Lung (tissue), 12 donors: Measurements from ENCODE around the gene SEPHS1. TPM values are rescaled to one million over a fixed set of nuclear protein-coding genes. Genes with fewer than 3 reads are reported as not detected.

ENCODE experiments used
- ATAC-seq: fragments of 200-7000 bp; cut with Tn5 transposase; one replicate; pipeline ENCODE4 v1.9.1; 2020; ENCODE audit warnings: moderate number of reproducible peaks; ENCODE audit not compliant: insufficient read depth, low FRiP score
- DNase-seq, 3 donors: peaks; one replicate each; pipeline ENCODE4 v3.0.0-alpha.2; 2013 to 2017
- H3K27ac ChIP-seq, 2 donors: one replicate each; pipeline ENCODE4 v1.5.1; 2013; ENCODE audit warnings: mild to moderate bottlenecking in 2 of 2, moderate library complexity in 2 of 2, control low read depth in 1 of 2, inconsistent platforms in 1 of 2, low read depth in 1 of 2, low read length in 1 of 2
- H3K27me3 ChIP-seq, 3 donors: one replicate each; pipeline ENCODE4 v1.5.1; 2013; ENCODE audit warnings: low read length in 2 of 3; ENCODE audit not compliant: control insufficient read depth in 3 of 3, insufficient read depth in 3 of 3
- H3K36me3 ChIP-seq, 4 donors: one replicate each; pipeline ENCODE4 v1.5.1; 2013; ENCODE audit warnings: low read length in 4 of 4, mild to moderate bottlenecking in 1 of 4, moderate library complexity in 1 of 4; ENCODE audit not compliant: control insufficient read depth in 4 of 4, insufficient read depth in 4 of 4
- H3K4me1 ChIP-seq, 5 donors: one replicate each; pipeline ENCODE4 v1.5.1; 2013; ENCODE audit warnings: low read length in 5 of 5, mild to moderate bottlenecking in 2 of 5, moderate library complexity in 1 of 5; ENCODE audit not compliant: control insufficient read depth in 5 of 5, insufficient read depth in 5 of 5
- H3K4me3 ChIP-seq: one replicate; pipeline ENCODE4 v1.5.1; 2013; ENCODE audit warnings: mild to moderate bottlenecking, control low read depth, moderate library complexity
- H3K9ac ChIP-seq, 2 donors: one replicate each; pipeline ENCODE4 v1.5.1; 2013; ENCODE audit warnings: low read length in 2 of 2, control low read depth in 1 of 2; ENCODE audit not compliant: insufficient read depth in 1 of 2
- H3K9me3 ChIP-seq, 4 donors: one replicate each; pipeline ENCODE4 v1.5.1; 2013; ENCODE audit warnings: low read length in 3 of 4, mild to moderate bottlenecking in 1 of 4, moderate library complexity in 1 of 4; ENCODE audit not compliant: control insufficient read depth in 4 of 4, insufficient read depth in 3 of 4
- CTCF ChIP-seq: IDR thresholded peaks from 2 replicates; pipeline ENCODE4 v1.5.1; 2012; ENCODE audit warnings: mild to moderate bottlenecking; ENCODE audit errors: control extremely low read depth, extremely low read depth
- WGBS, 2 donors: extraction: QIAGEN DNeasy Blood & Tissue Kit; methylation state at CpG; one replicate each; pipeline ENCODE4 v1.1.7; 2013; 5-methylcytosine and 5-hydroxymethylcytosine counted together
- polyA plus RNA-seq, 2 donors: library from polyadenylated mRNA; stranded (reverse); fragments of 200-250 nt; gene quantifications; one replicate each; pipeline ENCODE4 v1.2.1, GENCODE V29; 2013
- total RNA-seq, 2 donors: library from RNA; depleted of rRNA in 1 of 2; stranded (reverse); fragments of >200 nt in 1 of 2; gene quantifications; one replicate each; pipeline ENCODE4 v1.2.1, GENCODE V29; 2014 to 2021
- donor health status: control.
- donor health status: control.
- donor health status: Bipolar disorder and iron deficiency.
- donor health status: healthy.
- donor health status: DM: yes; HTN: yes; CAD: no.

Gene SEPHS1
- total and polyA plus RNA-seq, 4 donors: 19.5 to 47.3 (median 35.4) TPM

- ATAC-seq: no peak
- DNase-seq: peak; percentile 19 to 75 (median 67)
- Histone ChIP-seq H3K27me3 (no peaks in the 10 kb centered on the region), H3K9ac (peak overlapping the region in 1 of 2 donors; percentile 30), H3K9me3 (no peaks in the 10 kb centered on the region), H3K4me1 (peaks cover 0 to 39% (median 11%) of the 10 kb centered on the region in 5 donors), H3K27ac (no peak overlapping the region), H3K4me3 (no peak overlapping the region), H3K36me3 (peaks cover 0 to 22% (median 8%) of the 10 kb centered on the region in 4 donors)
- no peak for TF ChIP-seq CTCF
- WGBS, 2 donors: 82 to 83% methylated on average over 9 of the region's 9 CpGs
Measured at GRCh38 chr10:13340068-13340467, 8.0 kb downstream of the SEPHS1 start.

- DNase-seq (peak; percentile 45 to 93 (median 88)), ATAC-seq (no peak)
- no peak overlapping the region for H3K4me3 ChIP-seq
- H3K36me3 ChIP-seq: peaks cover 0 to 29% (median 10%) of the 10 kb centered on the region in 4 donors
- H3K27ac ChIP-seq: no peak overlapping the region
- no peak for TF ChIP-seq CTCF
- peaks cover 0 to 36% (median 11%) of the 10 kb centered on the region in 5 donors for H3K4me1 ChIP-seq
- WGBS, 2 donors: 74 to 75% methylated on average over 10 of the region's 10 CpGs
- H3K9me3 ChIP-seq: no peaks in the 10 kb centered on the region
- H3K9ac ChIP-seq: peak overlapping the region in 1 of 2 donors; percentile 26
- no peaks in the 10 kb centered on the region for H3K27me3 ChIP-seq
Measured at GRCh38 chr10:13338390-13339110, 9.5 kb downstream of the SEPHS1 start.

GRCh38 chr10:13337827-13338196 is 10.3 kb downstream of the SEPHS1 start:
- Histone ChIP-seq H3K9ac (peak overlapping the region in 1 of 2 donors; percentile 26), H3K9me3 (no peaks in the 10 kb centered on the region), H3K4me3 (no peak overlapping the region), H3K27ac (no peak overlapping the region), H3K36me3 (peaks cover 0 to 29% (median 10%) of the 10 kb centered on the region in 4 donors), H3K4me1 (peaks cover 0 to 36% (median 11%) of the 10 kb centered on the region in 5 donors), H3K27me3 (no peaks in the 10 kb centered on the region)
- 87 to 96% methylated on average over 6 of the region's 6 CpGs for WGBS, 2 donors
- no peak for DNase-seq
- TF ChIP-seq CTCF: no peak
- ATAC-seq: no peak
